Central memory CD8-positive, alpha-beta T cell (primary cell): Measurements from ENCODE around the gene PCDH15.

Source experiments
- ATAC-seq: fragments of 150-1000 bp; cut with Tn5 transposase; replicated peaks from 2 replicates; pipeline ENCODE4 v1.10.0; 2022; ENCODE audit warnings: mild to moderate bottlenecking, moderate FRiP score, moderate number of reproducible peaks; ENCODE audit not compliant: poor library complexity, severe bottlenecking; ENCODE audit errors: extremely low read depth
- DNase-seq, 2 donors: peaks; one replicate each; pipeline ENCODE4 v3.0.0; 2021; ENCODE audit warnings: low spot score in 2 of 2
- H3K27ac Mint-ChIP-seq: one replicate; pipeline ENCODE4 v1.8.0; 2022; ENCODE audit warnings: low read depth, mild to moderate bottlenecking, moderate library complexity, mixed read lengths
- H3K27me3 Mint-ChIP-seq: one replicate; pipeline ENCODE4 v1.8.0; 2022; ENCODE audit warnings: mixed read lengths
- H3K36me3 Mint-ChIP-seq: one replicate; pipeline ENCODE4 v1.8.0; 2022; ENCODE audit warnings: mild to moderate bottlenecking, moderate library complexity, mixed read lengths; ENCODE audit not compliant: insufficient read depth
- H3K4me1 Mint-ChIP-seq: one replicate; pipeline ENCODE4 v1.8.0; 2022; ENCODE audit warnings: mixed read lengths
- H3K4me3 Mint-ChIP-seq: one replicate; pipeline ENCODE4 v1.8.0; 2022; ENCODE audit warnings: mild to moderate bottlenecking, moderate library complexity, mixed read lengths
- H3K9me3 Mint-ChIP-seq: one replicate; pipeline ENCODE4 v1.8.0; 2022; ENCODE audit warnings: mixed read lengths

Gene PCDH15

DNA sequence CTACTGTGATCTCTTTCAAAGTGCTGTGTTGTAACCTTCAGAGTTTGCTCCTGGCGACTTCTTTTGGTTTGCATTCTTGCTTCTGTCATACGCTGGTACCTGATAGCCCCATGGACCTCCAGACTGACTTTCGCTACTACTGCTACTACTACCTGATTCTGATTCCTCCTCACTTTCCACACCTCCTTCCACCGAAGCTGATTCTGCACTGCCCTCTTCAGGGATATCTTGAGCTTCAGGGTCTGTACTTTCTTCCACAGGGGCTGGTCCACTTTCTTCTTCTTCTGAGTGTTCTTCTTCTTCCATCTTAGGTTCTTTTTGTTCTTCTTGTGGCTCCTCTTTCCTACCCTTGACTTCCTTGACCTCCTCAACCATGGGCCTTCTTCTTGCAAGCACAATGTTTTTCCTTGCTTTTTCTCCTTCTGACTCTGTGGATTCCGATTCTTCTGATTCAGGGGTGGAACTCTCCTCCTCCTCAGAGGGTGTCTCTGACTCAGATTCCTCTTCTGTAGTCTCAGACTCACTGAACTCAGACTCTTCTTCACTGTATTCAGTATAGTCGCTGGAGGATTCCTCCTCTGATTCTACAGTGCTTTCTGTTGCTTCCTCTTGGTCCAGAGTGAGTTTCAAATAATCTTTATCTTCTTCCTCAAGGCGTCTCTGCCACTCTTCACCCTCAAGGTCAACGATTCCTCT is 992.2 kb downstream of the PCDH15 start:
- Mint-ChIP-seq H3K27me3 (no peaks in the 10 kb centered on the region), H3K4me3 (no peak overlapping the region), H3K9me3 (peaks cover 22% of the 10 kb centered on the region), H3K27ac (no peak overlapping the region), H3K36me3 (no peaks in the 10 kb centered on the region), H3K4me1 (no peaks in the 10 kb centered on the region)
- no peak for ATAC-seq
- DNase-seq = no peak

DNA sequence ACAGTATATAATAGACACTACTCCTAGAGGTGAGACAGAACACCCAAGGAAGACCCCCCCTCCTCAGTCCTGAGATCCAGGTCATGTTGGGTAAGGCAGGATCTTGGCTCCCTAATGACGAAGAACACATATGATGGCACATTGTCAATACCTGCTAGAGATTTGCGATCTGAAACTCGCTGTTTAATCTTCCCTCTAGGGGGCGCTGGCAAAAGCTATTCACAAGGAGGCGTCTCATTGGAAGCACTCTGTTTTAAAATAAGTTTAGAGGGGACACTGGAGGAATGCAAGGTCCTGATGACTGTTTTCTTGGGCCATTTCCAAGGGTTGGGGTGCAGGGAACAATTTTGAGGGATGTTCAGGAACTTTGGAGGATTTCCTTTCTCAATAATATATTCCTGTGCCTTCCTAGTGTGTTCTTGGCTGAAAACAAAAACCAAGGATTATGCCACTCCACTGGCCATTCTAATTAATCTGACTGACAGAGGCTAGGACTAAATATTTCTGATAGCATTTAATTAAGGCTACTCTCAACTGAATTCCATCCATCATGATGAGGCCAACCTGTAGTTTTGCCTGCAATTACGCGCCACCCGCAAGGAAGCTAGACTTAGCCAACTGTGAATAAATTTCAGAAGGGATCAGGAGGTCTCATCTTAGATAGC is 1014.7 kb downstream of the PCDH15 start:
- Mint-ChIP-seq H3K4me3 (no peak overlapping the region), H3K36me3 (no peaks in the 10 kb centered on the region), H3K4me1 (no peaks in the 10 kb centered on the region), H3K9me3 (peaks cover 18% of the 10 kb centered on the region), H3K27ac (no peak overlapping the region), H3K27me3 (no peaks in the 10 kb centered on the region)
- ATAC-seq (no peak), DNase-seq (no peak)

DNA sequence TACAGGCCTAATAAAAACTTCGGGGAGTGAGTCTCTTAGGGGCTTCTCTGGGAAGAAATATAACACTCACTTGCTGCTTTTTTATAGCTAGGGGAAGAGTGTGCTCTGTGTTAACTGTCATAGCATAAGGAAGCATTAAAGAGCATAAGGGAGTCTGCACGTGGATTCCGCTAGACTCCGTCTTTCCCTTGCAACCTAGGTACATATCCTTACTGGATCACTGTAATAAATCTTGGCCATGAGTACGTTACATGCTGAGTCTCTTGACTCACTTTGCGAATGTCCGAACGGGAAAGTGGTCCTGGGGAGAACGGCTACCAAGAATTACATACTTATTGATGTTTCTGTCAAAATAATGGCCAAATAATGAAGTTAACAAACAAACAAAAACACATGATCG is 1029.3 kb downstream of the PCDH15 start:
- no peak overlapping the region for H3K4me3 Mint-ChIP-seq
- no peak overlapping the region for H3K27ac Mint-ChIP-seq
- no peaks in the 10 kb centered on the region for H3K27me3 Mint-ChIP-seq
- no peak for ATAC-seq
- peaks cover 24% of the 10 kb centered on the region for H3K9me3 Mint-ChIP-seq
- H3K4me1 Mint-ChIP-seq = no peaks in the 10 kb centered on the region
- DNase-seq = no peak
- no peaks in the 10 kb centered on the region for H3K36me3 Mint-ChIP-seq

DNA sequence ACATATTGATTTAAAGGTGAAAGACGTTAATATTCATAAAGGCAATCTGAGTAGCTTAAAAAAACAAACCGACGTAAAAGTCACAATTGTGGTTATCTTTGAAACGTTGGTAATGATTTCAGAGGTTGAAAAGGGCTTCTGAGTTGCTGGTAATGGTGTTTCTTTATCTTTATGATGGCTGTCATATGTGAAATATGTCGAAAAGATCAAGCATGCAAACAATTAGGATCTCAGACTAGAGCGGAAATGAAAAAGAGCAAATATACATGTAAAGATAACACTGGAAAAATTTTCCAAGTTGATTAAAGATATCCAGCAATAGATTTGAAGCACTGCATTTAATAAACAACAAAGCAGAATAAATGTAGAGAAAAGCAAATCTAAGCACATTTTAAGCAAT is 1030.1 kb downstream of the PCDH15 start:
- Mint-ChIP-seq H3K27me3 (no peaks in the 10 kb centered on the region), H3K36me3 (no peaks in the 10 kb centered on the region), H3K27ac (no peak overlapping the region), H3K4me1 (no peaks in the 10 kb centered on the region), H3K9me3 (peaks cover 24% of the 10 kb centered on the region), H3K4me3 (no peak overlapping the region)
- ATAC-seq (no peak), DNase-seq (no peak)

DNA sequence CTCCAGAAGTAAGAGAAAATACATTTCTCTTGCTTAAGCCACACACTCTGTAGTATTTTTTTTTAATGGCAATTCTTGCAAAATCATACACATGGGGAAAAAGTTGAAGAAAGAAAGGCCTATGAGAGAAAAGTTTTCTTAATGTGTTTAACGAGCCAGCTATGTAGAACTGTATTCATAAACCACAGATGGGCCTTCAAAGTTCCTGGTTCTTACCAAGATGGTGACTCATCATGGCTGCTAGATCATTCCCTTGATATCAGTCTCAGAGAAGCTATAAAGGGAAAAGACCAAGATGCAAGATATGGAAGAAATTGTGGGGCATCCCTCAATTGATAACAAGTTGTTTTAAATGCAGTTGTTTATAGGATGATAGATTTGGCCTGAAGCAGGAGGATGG is 1035.7 kb downstream of the PCDH15 start:
- no peak overlapping the region for H3K4me3 Mint-ChIP-seq
- peaks cover 21% of the 10 kb centered on the region for H3K9me3 Mint-ChIP-seq
- H3K27me3 Mint-ChIP-seq = no peaks in the 10 kb centered on the region
- no peaks in the 10 kb centered on the region for H3K4me1 Mint-ChIP-seq
- ATAC-seq = no peak
- no peaks in the 10 kb centered on the region for H3K36me3 Mint-ChIP-seq
- H3K27ac Mint-ChIP-seq = no peak overlapping the region
- no peak for DNase-seq

DNA sequence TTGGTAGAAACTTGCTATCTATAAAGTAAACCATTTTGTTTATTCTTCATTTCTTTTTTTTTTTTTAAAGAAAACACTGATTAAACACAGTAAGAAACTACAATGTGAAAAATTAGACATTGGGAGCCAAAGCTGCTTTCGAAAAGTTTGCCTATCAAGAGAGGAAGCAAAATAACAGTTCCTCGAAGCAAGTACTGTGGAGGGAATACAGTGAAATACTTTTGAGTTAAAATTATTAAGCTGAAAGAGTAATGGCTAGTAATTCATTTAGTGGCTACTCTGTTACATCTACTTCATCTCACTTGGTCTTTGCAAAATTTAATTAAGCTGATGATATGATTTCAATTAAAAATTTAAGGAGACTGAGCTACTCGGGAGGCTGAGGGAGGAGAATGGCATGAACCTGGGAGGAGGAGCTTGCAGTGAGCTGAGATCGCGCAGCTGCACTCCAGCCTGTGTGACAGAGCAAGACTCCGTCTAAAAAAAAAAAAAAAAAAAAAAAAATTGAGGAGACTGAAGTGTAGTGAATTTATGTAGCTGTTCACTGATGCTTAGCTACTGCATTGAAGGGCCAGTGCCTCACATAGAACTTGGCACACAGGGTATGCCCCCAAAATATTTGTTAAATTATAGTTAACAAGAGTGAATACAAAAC is 1046.3 kb downstream of the PCDH15 start:
- no peak overlapping the region for H3K4me3 Mint-ChIP-seq
- no peaks in the 10 kb centered on the region for H3K4me1 Mint-ChIP-seq
- H3K36me3 Mint-ChIP-seq = no peaks in the 10 kb centered on the region
- H3K27me3 Mint-ChIP-seq = no peaks in the 10 kb centered on the region
- H3K9me3 Mint-ChIP-seq = no peaks in the 10 kb centered on the region
- DNase-seq (no peak), ATAC-seq (no peak)
- no peak overlapping the region for H3K27ac Mint-ChIP-seq
